ENCODE measurements around the gene UBE3C.

- TF ChIP-seq, protein P1, sequence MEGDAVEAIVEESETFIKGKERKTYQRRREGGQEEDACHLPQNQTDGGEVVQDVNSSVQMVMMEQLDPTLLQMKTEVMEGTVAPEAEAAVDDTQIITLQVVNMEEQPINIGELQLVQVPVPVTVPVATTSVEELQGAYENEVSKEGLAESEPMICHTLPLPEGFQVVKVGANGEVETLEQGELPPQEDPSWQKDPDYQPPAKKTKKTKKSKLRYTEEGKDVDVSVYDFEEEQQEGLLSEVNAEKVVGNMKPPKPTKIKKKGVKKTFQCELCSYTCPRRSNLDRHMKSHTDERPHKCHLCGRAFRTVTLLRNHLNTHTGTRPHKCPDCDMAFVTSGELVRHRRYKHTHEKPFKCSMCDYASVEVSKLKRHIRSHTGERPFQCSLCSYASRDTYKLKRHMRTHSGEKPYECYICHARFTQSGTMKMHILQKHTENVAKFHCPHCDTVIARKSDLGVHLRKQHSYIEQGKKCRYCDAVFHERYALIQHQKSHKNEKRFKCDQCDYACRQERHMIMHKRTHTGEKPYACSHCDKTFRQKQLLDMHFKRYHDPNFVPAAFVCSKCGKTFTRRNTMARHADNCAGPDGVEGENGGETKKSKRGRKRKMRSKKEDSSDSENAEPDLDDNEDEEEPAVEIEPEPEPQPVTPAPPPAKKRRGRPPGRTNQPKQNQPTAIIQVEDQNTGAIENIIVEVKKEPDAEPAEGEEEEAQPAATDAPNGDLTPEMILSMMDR (IDR thresholded peaks at IDR 0.05; ENCODE audit: extremely low read depth in 1 of 2, insufficient read depth in 1 of 2, low read depth in 1 of 2, low read length in 2 of 2) = no peak
- TF ChIP-seq EZH2 (IDR thresholded peaks at IDR 0.05; ENCODE audit: borderline replicate concordance, low read depth, low read length, severe bottlenecking) (no peak), POLR2AphosphoS5 (IDR thresholded peaks at IDR 0.05; ENCODE audit: insufficient read depth, low read depth, low read length) (no peak)
Measured at GRCh38 chr7:157312941-157313340, 174.2 kb downstream of the UBE3C start.

Measured in endothelial cell of umbilical vein (primary cell).